ENCODE measurements around the gene LRMDA. TPM values are rescaled to one million over a fixed set of nuclear protein-coding genes. Genes with fewer than 3 reads are reported as not detected.

The LRMDA gene
- total and polyA plus RNA-seq, 10 of the 15 experiments (the other 5 are each of a cell fraction or from before 2014, with no cell fraction given) = 0.07 to 0.54 (median 0.29) TPM; not detected in 4

GRCh38 chr10:75948583-75948982 lies 517.2 kb downstream of the LRMDA start:
- CTCF ChIA-PET = no interaction called here

More at GRCh38 chr10:75948583-75948982, 517.2 kb downstream of the LRMDA start:
- no peak overlapping the region for H3K9ac ChIP-seq (ENCODE audit: control insufficient read depth, insufficient read depth, low read length)
- SMC1A ChIA-PET (ENCODE audit: uncharacterized antibody, unreplicated experiment) = no interaction called here
- no peak for ATAC-seq
- no peaks in the 10 kb centered on the region for H3K9me3 ChIP-seq (replicated peaks; ENCODE audit: control insufficient read depth, insufficient read depth, low read length)
- no peak overlapping the region for H2AFZ ChIP-seq (ENCODE audit: control insufficient read depth, low read depth, low read length)
- no peak for TF ChIP-seq ZNF207 (IDR thresholded peaks at IDR 0.05; ENCODE audit: borderline replicate concordance)
- no peak for TF ChIP-seq NR2C2 (IDR thresholded peaks at IDR 0.05; ENCODE audit: borderline replicate concordance, control insufficient read depth, insufficient read length, low read depth)
- TF ChIP-seq CUX1 (IDR thresholded peaks at IDR 0.05; ENCODE audit: insufficient replicate concordance, low read depth, low read length) = no peak
- TF ChIP-seq HDGF (IDR thresholded peaks at IDR 0.05) = no peak
- TF ChIP-seq KLF5 (IDR thresholded peaks at IDR 0.05; ENCODE audit: partially characterized antibody) = no peak
- no peak for TF ChIP-seq BRCA1 (IDR thresholded peaks at IDR 0.05; ENCODE audit: low read depth, low read length)
- TF ChIP-seq CEBPB (IDR thresholded peaks at IDR 0.05; ENCODE audit: borderline replicate concordance in 1 of 2, low read depth in 2 of 2, low read length in 2 of 2) = no peak
- TF ChIP-seq IRF3 (IDR thresholded peaks at IDR 0.05) = no peak
- TF ChIP-seq SREBF2 (IDR thresholded peaks at IDR 0.05; ENCODE audit: low read length) = no peak
- no peak for TF ChIP-seq TCF12 (IDR thresholded peaks at IDR 0.05; ENCODE audit: low read depth, low read length)
- TF ChIP-seq HDAC2 (IDR thresholded peaks at IDR 0.05) = no peak
- TF ChIP-seq ESRRA (IDR thresholded peaks at IDR 0.05; ENCODE audit: low read length) = no peak
- TF ChIP-seq HCFC1 (IDR thresholded peaks at IDR 0.05; ENCODE audit: low read length) = no peak
- no peak for DNase-seq (ENCODE audit: low read depth, low spot score)
- intact Hi-C loops (cut with micrococcal nuclease; ENCODE audit: unreplicated experiment) = no loop called here
- no TSS peak for BruUV-seq (replicated peaks)
- H3K4me1 ChIP-seq (ENCODE audit: control insufficient read depth, insufficient read depth, low read length) = no peaks in the 10 kb centered on the region
- POLR2A ChIA-PET = no interaction called here
- no peak overlapping the region for H3K4me2 ChIP-seq (ENCODE audit: control insufficient read depth, insufficient read depth)
- H3K27ac ChIP-seq (ENCODE audit: control insufficient read depth, insufficient read depth) = no peak overlapping the region
- no peaks in the 10 kb centered on the region for H3K36me3 ChIP-seq (ENCODE audit: control insufficient read depth in 2 of 2, insufficient read depth in 2 of 2, low read length in 1 of 2)
- no peaks in the 10 kb centered on the region for H3K79me2 ChIP-seq (ENCODE audit: control insufficient read depth, insufficient read depth, low read length)
- RAD21 ChIA-PET (ENCODE audit: unreplicated experiment) = no interaction called here
- FAIRE-seq = no peak
- H3K27me3 ChIP-seq (replicated peaks in 1 of 2; ENCODE audit: control insufficient read depth in 2 of 2, insufficient read depth in 2 of 2, low read length in 1 of 2) = no peaks in the 10 kb centered on the region; a peak in 1 of 4 replicates
- no peaks in the 10 kb centered on the region for H4K20me1 ChIP-seq (ENCODE audit: control insufficient read depth, insufficient read depth)
- no peak overlapping the region for H3K4me3 ChIP-seq
- in situ Hi-C loops (cut with MboI) = no loop called here
- 52% methylated on average over 3 of the region's 3 CpGs for WGBS (ENCODE audit: insufficient coverage, insufficient replicate concordance, low lambda C conversion rate, missing lambda C conversion rate)

All from GM12878 (cell line).